ENCODE data around the gene ZNF581.

GRCh38 chr19:55655648-55656040 is 12.2 kb downstream of the ZNF581 start:
- TF ChIP-seq EZH2 (IDR thresholded peaks at IDR 0.05; ENCODE audit: low read length, unreplicated experiment) (no peak), CTCF (conservative IDR thresholded peaks at IDR 0.05; ENCODE audit: low read depth, low read length) (no peak)
